ENCODE data around the gene FGGY.
"Not testable (repeated sequence)": the region's sequence is repeated elsewhere in the genome, so short reads cannot be mapped to it uniquely, and the experiment has no call there.

The FGGY gene

GRCh38 chr1:59468828-59469428 is 172.0 kb downstream of the FGGY start:
- Histone ChIP-seq H3K36me3 (ENCODE audit: low read length) (no peaks in the 10 kb centered on the region), H3K79me2 (ENCODE audit: insufficient read depth, low read length) (no peaks in the 10 kb centered on the region), H2AFZ (ENCODE audit: low read depth, low read length, severe bottlenecking) (no peak overlapping the region), H3K4me3 (ENCODE audit: insufficient read depth, low read length, poor library complexity, severe bottlenecking) (no peak overlapping the region), H3K27me3 (ENCODE audit: low read length) (no peaks in the 10 kb centered on the region), H3K9me3 (ENCODE audit: insufficient read depth, low read length) (no peaks in the 10 kb centered on the region), H3K9ac (ENCODE audit: low read length) (no peak overlapping the region), H3K27ac (ENCODE audit: low read depth, low read length) (no peak overlapping the region), H3K9me2 (replicated peaks; ENCODE audit: insufficient read depth, low read length) (no peaks in the 10 kb centered on the region), H3K4me2 (ENCODE audit: low read depth, low read length, poor library complexity, severe bottlenecking) (no peak overlapping the region), H3F3A (ENCODE audit: insufficient read depth) (no peaks in the 10 kb centered on the region), H4K20me1 (ENCODE audit: low read depth, low read length) (no peaks in the 10 kb centered on the region)
- no peak for TF ChIP-seq CTCF (IDR thresholded peaks at IDR 0.05; ENCODE audit: insufficient read depth, low read length, poor library complexity, severe bottlenecking)
- no peak for TF ChIP-seq EZH2phosphoT487 (conservative IDR thresholded peaks at IDR 0.05; ENCODE audit: low read length)

- H3K36me3 ChIP-seq (ENCODE audit: low read length); H3K9me3 ChIP-seq (ENCODE audit: insufficient read depth, low read length); H4K20me1 ChIP-seq (ENCODE audit: low read depth, low read length); H3K9ac ChIP-seq (ENCODE audit: low read length); H3K27me3 ChIP-seq (ENCODE audit: low read length); H3K27ac ChIP-seq (ENCODE audit: low read depth, low read length); H2AFZ ChIP-seq (ENCODE audit: low read depth, low read length, severe bottlenecking); H3K9me2 ChIP-seq (replicated peaks; ENCODE audit: insufficient read depth, low read length); H3K4me2 ChIP-seq (ENCODE audit: low read depth, low read length, poor library complexity, severe bottlenecking); H3K79me2 ChIP-seq (ENCODE audit: insufficient read depth, low read length); H3F3A ChIP-seq (ENCODE audit: insufficient read depth); H3K4me3 ChIP-seq (ENCODE audit: insufficient read depth, low read length, poor library complexity, severe bottlenecking): not testable (repeated sequence)
Measured at GRCh38 chr1:59471991-59472570, 175.2 kb downstream of the FGGY start.

- Histone ChIP-seq H4K20me1 (ENCODE audit: low read depth, low read length) (no peaks in the 10 kb centered on the region), H3K4me3 (ENCODE audit: insufficient read depth, low read length, poor library complexity, severe bottlenecking) (no peak overlapping the region), H3K36me3 (ENCODE audit: low read length) (no peaks in the 10 kb centered on the region), H3K27ac (ENCODE audit: low read depth, low read length) (no peak overlapping the region), H3F3A (ENCODE audit: insufficient read depth) (no peaks in the 10 kb centered on the region), H3K9me3 (ENCODE audit: insufficient read depth, low read length) (no peaks in the 10 kb centered on the region), H2AFZ (ENCODE audit: low read depth, low read length, severe bottlenecking) (no peak overlapping the region), H3K27me3 (ENCODE audit: low read length) (no peaks in the 10 kb centered on the region), H3K79me2 (ENCODE audit: insufficient read depth, low read length) (no peaks in the 10 kb centered on the region), H3K9me2 (replicated peaks; ENCODE audit: insufficient read depth, low read length) (no peaks in the 10 kb centered on the region), H3K9ac (ENCODE audit: low read length) (no peak overlapping the region), H3K4me2 (ENCODE audit: low read depth, low read length, poor library complexity, severe bottlenecking) (no peak overlapping the region)
- TF ChIP-seq EZH2phosphoT487 (conservative IDR thresholded peaks at IDR 0.05; ENCODE audit: low read length): no peak
- TF ChIP-seq CTCF (IDR thresholded peaks at IDR 0.05; ENCODE audit: insufficient read depth, low read length, poor library complexity, severe bottlenecking): no peak
Measured at GRCh38 chr1:59473831-59474230, 176.9 kb downstream of the FGGY start.

- TF ChIP-seq CTCF (IDR thresholded peaks at IDR 0.05; ENCODE audit: insufficient read depth, low read length, poor library complexity, severe bottlenecking) (no peak), EZH2phosphoT487 (conservative IDR thresholded peaks at IDR 0.05; ENCODE audit: low read length) (no peak)
- Histone ChIP-seq H3K27ac (ENCODE audit: low read depth, low read length) (no peak overlapping the region), H3K4me2 (ENCODE audit: low read depth, low read length, poor library complexity, severe bottlenecking) (no peak overlapping the region), H2AFZ (ENCODE audit: low read depth, low read length, severe bottlenecking) (no peak overlapping the region), H3F3A (ENCODE audit: insufficient read depth) (no peaks in the 10 kb centered on the region), H3K36me3 (ENCODE audit: low read length) (no peaks in the 10 kb centered on the region), H3K9me2 (replicated peaks; ENCODE audit: insufficient read depth, low read length) (no peaks in the 10 kb centered on the region), H3K9ac (ENCODE audit: low read length) (no peak overlapping the region), H3K4me3 (ENCODE audit: insufficient read depth, low read length, poor library complexity, severe bottlenecking) (no peak overlapping the region), H4K20me1 (ENCODE audit: low read depth, low read length) (no peaks in the 10 kb centered on the region), H3K79me2 (ENCODE audit: insufficient read depth, low read length) (no peaks in the 10 kb centered on the region), H3K27me3 (ENCODE audit: low read length) (no peaks in the 10 kb centered on the region), H3K9me3 (ENCODE audit: insufficient read depth, low read length) (no peaks in the 10 kb centered on the region)
Measured at GRCh38 chr1:59474496-59474895, 177.6 kb downstream of the FGGY start.
